Kidney capillary endothelial cell (primary cell): ENCODE results near the gene PEMT.

Experiments used
- DNase-seq: peaks from one replicate; pipeline ENCODE4 v3.0.0-alpha.2; 2018; ENCODE audit warnings: low spot score

The PEMT gene

GRCh38 chr17:17514993-17515933, 76.2 kb downstream of the PEMT start:
- DNase-seq: no peak

- no peak for DNase-seq
Observed at GRCh38 chr17:17514361-17514992, 77.0 kb downstream of the PEMT start.

- DNase-seq: no peak
Observed at GRCh38 chr17:17513626-17514025, 77.9 kb downstream of the PEMT start.

- DNase-seq: no peak
Observed at GRCh38 chr17:17512866-17513265, 78.6 kb downstream of the PEMT start.

- no peak for DNase-seq
Observed at GRCh38 chr17:17511881-17512858, 79.3 kb downstream of the PEMT start.

GRCh38 chr17:17511293-17511741, 80.2 kb downstream of the PEMT start:
- no peak for DNase-seq

- DNase-seq: no peak
Observed at GRCh38 chr17:17510456-17511292, 80.8 kb downstream of the PEMT start.

GRCh38 chr17:17509601-17510425, 81.7 kb downstream of the PEMT start:
- no peak for DNase-seq

GRCh38 chr17:17508646-17509591, 82.6 kb downstream of the PEMT start:
- no peak for DNase-seq

GRCh38 chr17:17508019-17508535, 83.4 kb downstream of the PEMT start:
- no peak for DNase-seq

GRCh38 chr17:17507465-17508011, 84.0 kb downstream of the PEMT start:
- DNase-seq: no peak

GRCh38 chr17:17506893-17507464, 84.5 kb downstream of the PEMT start:
- no peak for DNase-seq

GRCh38 chr17:17506181-17506741, 85.2 kb downstream of the PEMT start:
- no peak for DNase-seq

GRCh38 chr17:17505610-17506171, 85.8 kb downstream of the PEMT start:
- no peak for DNase-seq

- DNase-seq: no peak
Observed at GRCh38 chr17:17505151-17505550, 86.4 kb downstream of the PEMT start.

- no peak for DNase-seq
Observed at GRCh38 chr17:17504341-17505140, 87.0 kb downstream of the PEMT start.
